Measurements from ENCODE around the gene FIZ1.
A peak's percentile ranks its signal among the peaks of the same experiment; 100 is the strongest.

Gene FIZ1

GRCh38 chr19:55640577-55641425 is 41.5 kb upstream of the FIZ1 start, which contains the start of gene ZNF580 (continued):
- TF ChIP-seq ZNF692 (tag by site-specific recombination; IDR thresholded peaks at IDR 0.05) = peak; percentile 98
- TF ChIP-seq SCRT1 (tag by site-specific recombination; IDR thresholded peaks at IDR 0.05; ENCODE audit: borderline replicate concordance) = no peak
- TF ChIP-seq ZIC2 (tag by site-specific recombination; IDR thresholded peaks at IDR 0.05) = peak; percentile 51
- peak; percentile 50 for TF ChIP-seq ZBTB17 (tag by site-specific recombination; IDR thresholded peaks at IDR 0.05)
- peak; percentile 90; the same call in 1 of the 2 replicates for TF ChIP-seq PBX3 (CRISPR knock-in tag; IDR thresholded peaks at IDR 0.05)
- TF ChIP-seq ZNF501 (tag by site-specific recombination; IDR thresholded peaks at IDR 0.05) = peak; percentile 49; the same call in 1 of the 2 replicates
- TF ChIP-seq ZNF366 (tag by site-specific recombination; conservative IDR thresholded peaks at IDR 0.05) = no peak
- peak; percentile 76 for TF ChIP-seq KLF9 (tag by site-specific recombination; IDR thresholded peaks at IDR 0.05; ENCODE audit: low read depth)
- no peak for TF ChIP-seq ZNF148 (tag by site-specific recombination; IDR thresholded peaks at IDR 0.05; ENCODE audit: borderline replicate concordance)
- TF ChIP-seq ZFP41 (tag by site-specific recombination; IDR thresholded peaks at IDR 0.05; ENCODE audit: borderline replicate concordance) = no peak
- TF ChIP-seq ZBTB10 (tag by site-specific recombination; IDR thresholded peaks at IDR 0.05) = peak; percentile 31; the same call in 1 of the 2 replicates
- TF ChIP-seq WT1 (tag by site-specific recombination; IDR thresholded peaks at IDR 0.05) = no peak
- TF ChIP-seq ZNF362 (tag by site-specific recombination; IDR thresholded peaks at IDR 0.05) = no peak
- peak; percentile 78 for TF ChIP-seq PATZ1 (tag by site-specific recombination; IDR thresholded peaks at IDR 0.05)

All from HEK293 (cell line).